Measurements from ENCODE around the gene CHCT1.
"Not testable (repeated sequence)": the region's sequence is repeated elsewhere in the genome, so short reads cannot be mapped to it uniquely, and the experiment has no call there.

The CHCT1 gene

GRCh38 chr17:60381958-60382357, 40.3 kb upstream of the CHCT1 start:
- Histone ChIP-seq H3K79me2 (ENCODE audit: control insufficient read depth, insufficient read depth, low read length, poor library complexity) (peaks cover 4% of the 10 kb centered on the region), H3K23ac (ENCODE audit: low read length) (no peak overlapping the region), H3K36me3 (ENCODE audit: control insufficient read depth in 1 of 2, insufficient read depth in 2 of 2, low read length in 2 of 2) (peaks cover 0 to 4% of the 10 kb centered on the region in 2 experiments), H4K8ac (ENCODE audit: low read depth, low read length) (no peak overlapping the region), H2AK5ac (ENCODE audit: low read length) (no peak overlapping the region), H3K4me2 (ENCODE audit: low read length) (no peak overlapping the region), H2AFZ (ENCODE audit: insufficient read depth, low read length, poor library complexity) (no peak overlapping the region), H4K91ac (ENCODE audit: low read depth, low read length) (no peak overlapping the region), H3K27me3 (ENCODE audit: insufficient read depth, low read length) (no peaks in the 10 kb centered on the region), H3K9me3 (ENCODE audit: insufficient read depth, low read depth, low read length) (no peaks in the 10 kb centered on the region), H3K4me1 (ENCODE audit: control insufficient read depth in 1 of 2, insufficient read depth in 2 of 2, low read length in 2 of 2) (peaks cover 0 to 2% of the 10 kb centered on the region in 2 experiments), H3K18ac (ENCODE audit: low read length) (no peak overlapping the region), H4K12ac (ENCODE audit: low read depth, low read length) (no peak overlapping the region), H2BK5ac (ENCODE audit: low read depth, low read length, poor library complexity) (no peak overlapping the region), H3K79me1 (ENCODE audit: low read length) (no peaks in the 10 kb centered on the region), H2BK12ac (ENCODE audit: low read length) (no peak overlapping the region), H3K9ac (ENCODE audit: low read length) (no peak overlapping the region), H2BK120ac (ENCODE audit: insufficient read depth, low read length, poor library complexity) (no peak overlapping the region), H3K14ac (ENCODE audit: low read length) (no peak overlapping the region), H3K4me3 (ENCODE audit: low read depth, low read length) (no peak overlapping the region), H3K27ac (ENCODE audit: low read depth, low read length) (no peak overlapping the region), H3K4ac (ENCODE audit: low read depth, low read length) (no peak overlapping the region)
- DNase-seq, result peak; percentile 19 to 67
- WGBS (ENCODE audit: extremely low coverage, insufficient coverage, insufficient read length), result no CpG with 5 or more reads among the region's 4 CpGs

GRCh38 chr17:60383379-60383778, 38.9 kb upstream of the CHCT1 start:
- Histone ChIP-seq H4K8ac (ENCODE audit: low read depth, low read length) (no peak overlapping the region), H3K4me3 (ENCODE audit: low read depth, low read length) (no peak overlapping the region), H3K4ac (ENCODE audit: low read depth, low read length) (no peak overlapping the region), H4K91ac (ENCODE audit: low read depth, low read length) (no peak overlapping the region), H3K18ac (ENCODE audit: low read length) (no peak overlapping the region), H3K27me3 (ENCODE audit: insufficient read depth, low read length) (no peaks in the 10 kb centered on the region), H3K9ac (ENCODE audit: low read length) (no peak overlapping the region), H2BK5ac (ENCODE audit: low read depth, low read length, poor library complexity) (no peak overlapping the region), H4K12ac (ENCODE audit: low read depth, low read length) (no peak overlapping the region), H3K9me3 (ENCODE audit: insufficient read depth, low read depth, low read length) (no peaks in the 10 kb centered on the region), H3K14ac (ENCODE audit: low read length) (no peak overlapping the region), H2AFZ (ENCODE audit: insufficient read depth, low read length, poor library complexity) (no peak overlapping the region), H3K36me3 (ENCODE audit: control insufficient read depth in 1 of 2, insufficient read depth in 2 of 2, low read length in 2 of 2) (peaks cover 0 to 4% of the 10 kb centered on the region in 2 experiments), H2AK5ac (ENCODE audit: low read length) (no peak overlapping the region), H2BK120ac (ENCODE audit: insufficient read depth, low read length, poor library complexity) (no peak overlapping the region), H2BK12ac (ENCODE audit: low read length) (no peak overlapping the region), H3K79me2 (ENCODE audit: control insufficient read depth, insufficient read depth, low read length, poor library complexity) (peaks cover 4% of the 10 kb centered on the region), H3K27ac (ENCODE audit: low read depth, low read length) (no peak overlapping the region), H3K79me1 (ENCODE audit: low read length) (no peaks in the 10 kb centered on the region), H3K4me1 (ENCODE audit: control insufficient read depth in 1 of 2, insufficient read depth in 2 of 2, low read length in 2 of 2) (peaks cover 0 to 2% of the 10 kb centered on the region in 2 experiments), H3K23ac (ENCODE audit: low read length) (no peak overlapping the region), H3K4me2 (ENCODE audit: low read length) (no peak overlapping the region)
- WGBS (ENCODE audit: extremely low coverage, insufficient coverage, insufficient read length), result no CpG with 5 or more reads among the region's 3 CpGs
- no peak for DNase-seq

- not testable (repeated sequence) for H3K9me3 ChIP-seq (ENCODE audit: insufficient read depth, low read depth, low read length); H3K4me2 ChIP-seq (ENCODE audit: low read length); H3K27me3 ChIP-seq (ENCODE audit: insufficient read depth, low read length); H3K14ac ChIP-seq (ENCODE audit: low read length); H3K36me3 ChIP-seq (ENCODE audit: control insufficient read depth in 1 of 2, insufficient read depth in 2 of 2, low read length in 2 of 2); H3K18ac ChIP-seq (ENCODE audit: low read length); H4K12ac ChIP-seq (ENCODE audit: low read depth, low read length); H4K8ac ChIP-seq (ENCODE audit: low read depth, low read length); H3K4me1 ChIP-seq (ENCODE audit: control insufficient read depth in 1 of 2, insufficient read depth in 2 of 2, low read length in 2 of 2); H3K4me3 ChIP-seq (ENCODE audit: low read depth, low read length); H3K23ac ChIP-seq (ENCODE audit: low read length); H3K79me1 ChIP-seq (ENCODE audit: low read length); H4K91ac ChIP-seq (ENCODE audit: low read depth, low read length); H2BK5ac ChIP-seq (ENCODE audit: low read depth, low read length, poor library complexity); H2BK120ac ChIP-seq (ENCODE audit: insufficient read depth, low read length, poor library complexity); H3K27ac ChIP-seq (ENCODE audit: low read depth, low read length); H2AK5ac ChIP-seq (ENCODE audit: low read length); H3K4ac ChIP-seq (ENCODE audit: low read depth, low read length); H2BK12ac ChIP-seq (ENCODE audit: low read length); DNase-seq; H3K79me2 ChIP-seq (ENCODE audit: control insufficient read depth, insufficient read depth, low read length, poor library complexity); H2AFZ ChIP-seq (ENCODE audit: insufficient read depth, low read length, poor library complexity); H3K9ac ChIP-seq (ENCODE audit: low read length)
- no CpG with 5 or more reads among the region's 7 CpGs for WGBS (ENCODE audit: extremely low coverage, insufficient coverage, insufficient read length)
Measured at GRCh38 chr17:60384921-60385320, 37.4 kb upstream of the CHCT1 start.

GRCh38 chr17:60386147-60387058, 35.9 kb upstream of the CHCT1 start:
- no peak overlapping the region for H3K4me2 ChIP-seq (ENCODE audit: low read length)
- peaks cover 9% of the 10 kb centered on the region for H3K79me2 ChIP-seq (ENCODE audit: control insufficient read depth, insufficient read depth, low read length, poor library complexity)
- no peak overlapping the region for H3K27ac ChIP-seq (ENCODE audit: low read depth, low read length)
- no peak overlapping the region for H4K91ac ChIP-seq (ENCODE audit: low read depth, low read length)
- no peak overlapping the region for H3K4ac ChIP-seq (ENCODE audit: low read depth, low read length)
- no CpG with 5 or more reads among the region's 4 CpGs for WGBS (ENCODE audit: extremely low coverage, insufficient coverage, insufficient read length)
- no peak overlapping the region for H3K14ac ChIP-seq (ENCODE audit: low read length)
- peaks cover 3 to 6% of the 10 kb centered on the region in 2 experiments for H3K4me1 ChIP-seq (ENCODE audit: control insufficient read depth in 1 of 2, insufficient read depth in 2 of 2, low read length in 2 of 2)
- H3K27me3 ChIP-seq (ENCODE audit: insufficient read depth, low read length), result no peaks in the 10 kb centered on the region
- H3K9ac ChIP-seq (ENCODE audit: low read length), result no peak overlapping the region
- peaks cover 3% of the 10 kb centered on the region for H3K79me1 ChIP-seq (ENCODE audit: low read length)
- H3K18ac ChIP-seq (ENCODE audit: low read length), result no peak overlapping the region
- no peak overlapping the region for H2AK5ac ChIP-seq (ENCODE audit: low read length)
- DNase-seq, result no peak
- no peak overlapping the region for H2BK12ac ChIP-seq (ENCODE audit: low read length)
- H3K4me3 ChIP-seq (ENCODE audit: low read depth, low read length), result no peak overlapping the region
- H3K36me3 ChIP-seq (ENCODE audit: control insufficient read depth in 1 of 2, insufficient read depth in 2 of 2, low read length in 2 of 2), result peaks cover 0 to 4% of the 10 kb centered on the region in 2 experiments
- H3K23ac ChIP-seq (ENCODE audit: low read length), result no peak overlapping the region
- no peak overlapping the region for H2BK120ac ChIP-seq (ENCODE audit: insufficient read depth, low read length, poor library complexity)
- H3K9me3 ChIP-seq (ENCODE audit: insufficient read depth, low read depth, low read length), result no peaks in the 10 kb centered on the region
- H2AFZ ChIP-seq (ENCODE audit: insufficient read depth, low read length, poor library complexity), result no peak overlapping the region
- no peak overlapping the region for H4K8ac ChIP-seq (ENCODE audit: low read depth, low read length)
- H2BK5ac ChIP-seq (ENCODE audit: low read depth, low read length, poor library complexity), result no peak overlapping the region
- H4K12ac ChIP-seq (ENCODE audit: low read depth, low read length), result no peak overlapping the region
